Thyroid gland (tissue), 4 donors: Measurements from ENCODE around the gene PPIL1. TPM values are rescaled to one million over a fixed set of nuclear protein-coding genes. Genes with fewer than 3 reads are reported as not detected.

Experiments
- DNase-seq, 2 donors: peaks; one replicate each; pipeline ENCODE4 v3.0.0-alpha.2; 2019
- H3K27ac ChIP-seq, 3 donors: fragments of 200-600 bp; sonication (generic); 1 replicate in 2 of 3; 2 replicates in 1 of 3; pipeline ENCODE4 v1.5.1; 2016 to 2019; ENCODE audit warnings: mild to moderate bottlenecking in 1 of 3, moderate library complexity in 1 of 3
- H3K27me3 ChIP-seq: fragments of 200-600 bp; sonication (generic); one replicate; pipeline ENCODE4 v1.5.1; 2019
- H3K36me3 ChIP-seq, 2 donors: fragments of 200-600 bp; sonication (generic); one replicate each; pipeline ENCODE4 v1.5.1; 2016 to 2019
- H3K4me1 ChIP-seq, 2 donors: fragments of 200-600 bp; sonication (generic); one replicate each; pipeline ENCODE4 v1.5.1; 2017 to 2019
- H3K4me3 ChIP-seq, 3 donors: fragments of 200-600 bp; sonication (generic); replicated peaks in 1 of 3; 1 replicate in 2 of 3; 2 replicates in 1 of 3; pipeline ENCODE4 v1.5.1; 2016; ENCODE audit warnings: mild to moderate bottlenecking in 1 of 3
- H3K9me3 ChIP-seq: fragments of 200-600 bp; sonication (generic); one replicate; pipeline ENCODE4 v1.5.1; 2017
- POLR2A ChIP-seq, 2 donors: fragments of 450-650 bp; IDR thresholded peaks; one replicate each; pipeline ENCODE4 v1.6.1; 2017; ENCODE audit warnings: antibody characterized with exemption in 2 of 2, mild to moderate bottlenecking in 2 of 2, moderate library complexity in 1 of 2
- WGBS, 2 donors: methylation state at CpG; one replicate each; pipeline ENCODE4 v1.1.5; 2017; 5-methylcytosine and 5-hydroxymethylcytosine counted together
- intact Hi-C: fragments of 100-400 bp; cut with DNase I; formaldehyde crosslinking; loops from one replicate; pipeline ENCODE4 v1.15.1; 2023
- total RNA-seq, 4 donors: library from RNA; depleted of rRNA; stranded (reverse); fragments of >200 nt; gene quantifications; one replicate each; pipeline ENCODE4 v1.2.3, GENCODE V29; 2016
- TF ChIP-seq, protein P1 (sequence below), 6 experiments: fragments of 200-600 bp in 3 of 6; fragments of 450-650 bp in 3 of 6; sonication (generic) in 3 of 6; IDR thresholded peaks; one replicate each; pipeline ENCODE4 v1.5.1; 2016 to 2019; ENCODE audit warnings: antibody characterized with exemption in 6 of 6, mild to moderate bottlenecking in 2 of 6, inconsistent platforms in 1 of 6, moderate library complexity in 1 of 6

PPIL1 gene
- total RNA-seq, 4 donors from 2014 or later: 35.3 to 69.4 (median 44.3) TPM

DNA sequence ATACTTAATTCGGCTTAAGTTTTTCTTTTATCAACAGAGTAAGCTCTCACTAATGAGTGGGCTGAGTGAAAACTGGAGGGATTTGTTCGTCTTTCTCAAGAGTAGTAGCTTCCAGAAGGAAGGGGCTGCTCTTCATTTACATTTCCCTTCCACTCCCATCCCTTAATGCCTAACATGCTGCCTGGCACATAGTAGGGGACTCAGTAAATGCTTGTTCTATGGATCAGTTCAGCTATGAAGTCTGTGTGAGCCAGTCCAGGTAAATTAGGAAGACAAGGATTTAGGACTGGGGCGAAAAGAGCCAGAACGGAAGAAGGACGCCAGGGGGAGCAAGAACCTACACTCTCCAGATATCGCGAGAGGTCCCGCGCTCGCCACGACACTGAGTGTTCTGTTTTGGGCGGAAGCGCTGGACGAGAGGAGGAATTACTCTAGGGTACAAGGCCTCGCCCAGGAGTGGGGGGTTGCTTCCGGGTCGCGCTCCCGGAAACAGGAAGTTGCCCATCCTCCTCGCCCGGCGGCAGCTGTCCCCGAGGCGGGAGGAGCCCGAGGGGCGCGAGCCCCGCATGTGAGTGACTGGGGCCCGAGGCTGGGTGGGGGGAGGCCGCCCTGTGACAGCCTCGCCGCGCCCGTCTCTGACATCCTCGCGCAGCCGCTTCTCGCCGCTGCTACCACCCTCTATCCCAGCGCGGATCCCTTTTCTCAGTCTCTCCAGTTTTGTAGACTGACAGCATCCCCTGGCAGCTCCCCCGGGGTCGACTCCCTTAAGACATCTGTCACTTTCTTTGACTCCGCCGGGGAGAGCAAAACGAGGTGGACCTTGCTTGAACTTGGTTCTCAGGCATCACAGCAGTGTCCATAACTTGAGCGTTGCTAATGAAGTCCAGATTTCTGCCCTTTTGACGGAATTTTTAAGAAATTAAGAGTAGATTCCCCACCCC is 11.1 kb upstream of the PPIL1 start, which contains the start of gene C6orf89:
C6orf89 (plus strand) TSS at position 492 of the 941 bp plus-strand sequence. CDS start 13,493 bp downstream, outside the sequence.
- intact Hi-C loops: loop anchor here (10.0 kb wide), 3 partner anchors 99 to 289 kb away; partner anchors contain the start of genes MTCH1 and PIM1
- H3K4me3 ChIP-seq: peak within 1 kb of the TSS; percentile 47 to 68 (median 63)
- peak; percentile 98 to 99 for DNase-seq
- H3K9me3 ChIP-seq: no peaks in the 10 kb centered on the region
- H3K36me3 ChIP-seq: no peaks in the 10 kb centered on the region
- peaks cover 6 to 19% of the 10 kb centered on the region in 2 donors for H3K4me1 ChIP-seq
- WGBS, 2 donors: 3 to 6% methylated on average over 30 to 33 of the region's 48 CpGs
- TF ChIP-seq POLR2A (IDR thresholded peaks at IDR 0.05): peak in 1 of 2 donors; percentile 75
- TF ChIP-seq, protein P1, sequence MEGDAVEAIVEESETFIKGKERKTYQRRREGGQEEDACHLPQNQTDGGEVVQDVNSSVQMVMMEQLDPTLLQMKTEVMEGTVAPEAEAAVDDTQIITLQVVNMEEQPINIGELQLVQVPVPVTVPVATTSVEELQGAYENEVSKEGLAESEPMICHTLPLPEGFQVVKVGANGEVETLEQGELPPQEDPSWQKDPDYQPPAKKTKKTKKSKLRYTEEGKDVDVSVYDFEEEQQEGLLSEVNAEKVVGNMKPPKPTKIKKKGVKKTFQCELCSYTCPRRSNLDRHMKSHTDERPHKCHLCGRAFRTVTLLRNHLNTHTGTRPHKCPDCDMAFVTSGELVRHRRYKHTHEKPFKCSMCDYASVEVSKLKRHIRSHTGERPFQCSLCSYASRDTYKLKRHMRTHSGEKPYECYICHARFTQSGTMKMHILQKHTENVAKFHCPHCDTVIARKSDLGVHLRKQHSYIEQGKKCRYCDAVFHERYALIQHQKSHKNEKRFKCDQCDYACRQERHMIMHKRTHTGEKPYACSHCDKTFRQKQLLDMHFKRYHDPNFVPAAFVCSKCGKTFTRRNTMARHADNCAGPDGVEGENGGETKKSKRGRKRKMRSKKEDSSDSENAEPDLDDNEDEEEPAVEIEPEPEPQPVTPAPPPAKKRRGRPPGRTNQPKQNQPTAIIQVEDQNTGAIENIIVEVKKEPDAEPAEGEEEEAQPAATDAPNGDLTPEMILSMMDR (IDR thresholded peaks at IDR 0.05): peak in 4 of 6 experiments; percentile 87 to 98 (median 94)
- H3K27ac ChIP-seq: peak within 1 kb of the TSS; percentile 89 to 98 (median 93)
- H3K27me3 ChIP-seq: no peaks in the 10 kb centered on the region

- intact Hi-C loops: loop anchor here (10.0 kb wide), 3 partner anchors 100 to 290 kb away; partner anchors contain the start of genes MTCH1 and PIM1
- H3K27ac ChIP-seq: peak overlapping the region in 2 of 3 donors; percentile 89 to 98
- TF ChIP-seq, protein P1 (IDR thresholded peaks at IDR 0.05): no peak
- no peak for TF ChIP-seq POLR2A (IDR thresholded peaks at IDR 0.05)
Observed at GRCh38 chr6:36884610-36885009, 10.0 kb upstream of the PPIL1 start.

GRCh38 chr6:36875250-36875633 is 639 bp upstream of the PPIL1 start:
- Histone ChIP-seq H3K36me3 (no peaks in the 10 kb centered on the region), H3K4me3 (peak overlapping the region in 2 of 3 donors; percentile 38 to 94), H3K4me1 (peaks cover 8 to 16% of the 10 kb centered on the region in 2 donors), H3K27ac (peak overlapping the region in 2 of 3 donors; percentile 77 to 85), H3K9me3 (no peaks in the 10 kb centered on the region), H3K27me3 (no peaks in the 10 kb centered on the region)
- no peak for DNase-seq
- intact Hi-C loops: loop anchor here (10.0 kb wide), 1 partner anchor 340 kb away; no protein-coding TSS in a partner anchor
- 37 to 38% methylated on average over 6 of the region's 6 CpGs for WGBS, 2 donors
- no peak for TF ChIP-seq POLR2A (IDR thresholded peaks at IDR 0.05)
- TF ChIP-seq, protein P1 (IDR thresholded peaks at IDR 0.05): no peak

More at GRCh38 chr6:36884610-36885009, 10.0 kb upstream of the PPIL1 start:
- no peak for DNase-seq
- Histone ChIP-seq H3K4me1 (peaks cover 6 to 19% of the 10 kb centered on the region in 2 donors), H3K9me3 (no peaks in the 10 kb centered on the region), H3K4me3 (no peak overlapping the region), H3K27me3 (no peaks in the 10 kb centered on the region), H3K36me3 (no peaks in the 10 kb centered on the region)
- WGBS, 2 donors: 94 to 98% methylated on average over 3 of the region's 3 CpGs

DNA sequence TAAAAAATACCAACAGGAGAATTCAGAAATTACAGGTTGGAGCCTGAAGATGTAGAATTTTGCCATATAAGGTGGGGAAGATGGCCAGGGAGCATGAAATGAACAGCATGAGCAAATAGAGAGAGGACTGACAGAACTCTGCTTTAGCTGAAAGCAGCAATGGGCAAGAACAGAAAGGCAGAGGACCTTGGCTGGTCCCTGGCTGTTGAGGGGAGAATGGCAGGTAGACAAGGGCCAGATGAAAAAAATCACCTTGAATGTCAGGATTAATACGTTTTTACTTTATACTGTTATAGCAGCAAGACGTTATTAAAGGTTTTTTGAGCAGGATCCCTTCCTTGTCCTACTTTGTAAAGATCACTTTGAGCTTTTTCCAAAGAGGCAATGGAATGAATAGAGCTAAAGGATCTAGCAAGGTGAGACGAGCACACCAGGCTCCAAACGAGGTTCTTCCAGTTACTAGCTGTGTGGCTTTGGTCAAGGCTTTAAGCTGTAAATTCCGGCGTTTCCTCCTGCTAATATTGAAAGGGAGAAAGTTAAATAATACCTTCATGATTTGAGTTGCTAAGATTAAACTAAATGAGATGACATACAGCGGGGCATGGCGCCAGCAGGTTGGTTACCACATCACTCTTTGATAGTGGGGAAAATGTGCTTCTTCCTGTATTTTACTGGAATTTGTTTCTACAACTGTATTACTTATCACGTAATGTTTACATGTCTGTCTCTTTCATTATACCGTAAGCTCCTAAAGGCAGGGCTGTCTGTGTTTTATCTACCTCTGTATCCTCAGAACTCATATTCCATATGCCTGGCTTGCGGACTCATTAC is 776 bp downstream of the PPIL1 start:
- Histone ChIP-seq H3K4me3 (peak overlapping the region; percentile 38 to 94 (median 74)), H3K27ac (peak overlapping the region in 1 of 3 donors; percentile 85), H3K36me3 (no peaks in the 10 kb centered on the region), H3K4me1 (peaks cover 20 to 24% of the 10 kb centered on the region in 2 donors), H3K9me3 (no peaks in the 10 kb centered on the region), H3K27me3 (no peaks in the 10 kb centered on the region)
- intact Hi-C loops: loop anchor here (10.0 kb wide), 1 partner anchor 341 kb away; no protein-coding TSS in a partner anchor
- peak in 1 of 2 donors; percentile 37 for DNase-seq
- TF ChIP-seq, protein P1 (IDR thresholded peaks at IDR 0.05): peak in 1 of 6 experiments; percentile 16
- no peak for TF ChIP-seq POLR2A (IDR thresholded peaks at IDR 0.05)
- 11 to 13% methylated on average over 11 of the region's 11 CpGs for WGBS, 2 donors
